Ramos (cell line): ENCODE data around the gene CAPN10.

Experiments used
- in situ Hi-C: fragments of 300-500 bp; cut with MboI; formaldehyde crosslinking; loops from one replicate; pipeline ENCODE4 v1.14.3; 2022; ENCODE audit warnings: low sequenced_read_pairs; ENCODE audit not compliant: unreplicated experiment

CAPN10 gene

GRCh38 chr2:240632306-240632721 lies 45.8 kb downstream of the CAPN10 start:
- in situ Hi-C loops, result no loop called here

- in situ Hi-C loops, result no loop called here
Observed at GRCh38 chr2:240635121-240635997, 48.8 kb downstream of the CAPN10 start.

GRCh38 chr2:240635998-240636547 lies 49.5 kb downstream of the CAPN10 start:
- in situ Hi-C loops, result no loop called here

- in situ Hi-C loops, result no loop called here
Observed at GRCh38 chr2:240636563-240637115, 50.1 kb downstream of the CAPN10 start.

- in situ Hi-C loops, result no loop called here
Observed at GRCh38 chr2:240637116-240637900, 50.8 kb downstream of the CAPN10 start.

- in situ Hi-C loops, result no loop called here
Observed at GRCh38 chr2:240637901-240638345, 51.4 kb downstream of the CAPN10 start.

- in situ Hi-C loops, result no loop called here
Observed at GRCh38 chr2:240638512-240639160, 52.1 kb downstream of the CAPN10 start.

GRCh38 chr2:240639566-240639965 lies 53.0 kb downstream of the CAPN10 start:
- in situ Hi-C loops, result no loop called here

- in situ Hi-C loops, result no loop called here
Observed at GRCh38 chr2:240640939-240641338, 54.4 kb downstream of the CAPN10 start.

- in situ Hi-C loops, result no loop called here
Observed at GRCh38 chr2:240642061-240642805, 55.7 kb downstream of the CAPN10 start.

- in situ Hi-C loops, result no loop called here
Observed at GRCh38 chr2:240642806-240643092, 56.2 kb downstream of the CAPN10 start.

- in situ Hi-C loops, result no loop called here
Observed at GRCh38 chr2:240643093-240643810, 56.7 kb downstream of the CAPN10 start.

- in situ Hi-C loops, result no loop called here
Observed at GRCh38 chr2:240643811-240644150, 57.2 kb downstream of the CAPN10 start.

- in situ Hi-C loops, result no loop called here
Observed at GRCh38 chr2:240644171-240644651, 57.7 kb downstream of the CAPN10 start.

- in situ Hi-C loops, result no loop called here
Observed at GRCh38 chr2:240644859-240645301, 58.3 kb downstream of the CAPN10 start.

GRCh38 chr2:240645346-240645745 lies 58.8 kb downstream of the CAPN10 start:
- in situ Hi-C loops, result no loop called here

- in situ Hi-C loops, result no loop called here
Observed at GRCh38 chr2:240645801-240646175, 59.3 kb downstream of the CAPN10 start.

- in situ Hi-C loops, result no loop called here
Observed at GRCh38 chr2:240646176-240646899, 59.8 kb downstream of the CAPN10 start.
